SK-N-SH (cell line): Measurements from ENCODE around the gene LMO3.

Experiments
- CTCF ChIP-seq: fragments of 200-600 bp; sonication (generic); IDR thresholded peaks from 2 replicates; pipeline ENCODE4 v1.6.1; 2017; ENCODE audit warnings: antibody characterized with exemption, mild to moderate bottlenecking, moderate library complexity
- EZH2phosphoT487 ChIP-seq: fragments of 200-600 bp; sonication (generic); IDR thresholded peaks from 2 replicates; pipeline ENCODE4 v1.6.1; 2017; ENCODE audit warnings: low read depth, mixed run types, mild to moderate bottlenecking, antibody characterized with exemption, moderate library complexity, borderline replicate concordance

GRCh38 chr12:16499611-16500010, 106.4 kb downstream of the LMO3 start:
- TF ChIP-seq EZH2phosphoT487: no peak
- no peak for TF ChIP-seq CTCF
